Spinal cord (tissue), 10 donors: ENCODE results near the gene A1CF. TPM values are rescaled to one million over a fixed set of nuclear protein-coding genes. Genes with fewer than 3 reads are reported as not detected.

ENCODE experiments used
- DNase-seq, 6 donors: peaks; one replicate each; pipeline versions ENCODE4 v3.0.0 to v3.0.0-alpha.2; 2013 to 2015; ENCODE audit warnings: low spot score in 6 of 6, low read depth in 4 of 6
- H3K27ac ChIP-seq: one replicate; pipeline ENCODE4 v1.5.1; 2013; ENCODE audit warnings: low read depth, low read length, control low read depth
- H3K27me3 ChIP-seq: one replicate; pipeline ENCODE4 v1.6.1; 2013; ENCODE audit warnings: low read length; ENCODE audit not compliant: control insufficient read depth, insufficient read depth
- H3K36me3 ChIP-seq: one replicate; pipeline ENCODE4 v1.6.1; 2013; ENCODE audit warnings: low read length; ENCODE audit not compliant: control insufficient read depth, insufficient read depth
- H3K4me1 ChIP-seq: one replicate; pipeline ENCODE4 v1.6.1; 2013; ENCODE audit warnings: low read length; ENCODE audit not compliant: control insufficient read depth, insufficient read depth
- H3K4me3 ChIP-seq: one replicate; pipeline ENCODE4 v1.5.1; 2013; ENCODE audit warnings: low read depth, low read length, control low read depth
- H3K9me3 ChIP-seq: one replicate; pipeline ENCODE4 v1.6.1; 2013; ENCODE audit warnings: low read length; ENCODE audit not compliant: control insufficient read depth, insufficient read depth
- WGBS: methylation state at CpG from one replicate; pipeline ENCODE4 v1.1.5; 2013; ENCODE audit warnings: missing lambda C conversion rate; ENCODE audit not compliant: insufficient coverage; 5-methylcytosine and 5-hydroxymethylcytosine counted together
- polyA plus RNA-seq, 2 donors: library from polyadenylated mRNA; unstranded; fragments of 120-200 nt; gene quantifications; one replicate each; pipeline ENCODE4 v1.2.1, GENCODE V29; 2013; ENCODE audit not compliant: insufficient read length in 2 of 2
- total RNA-seq, 2 donors: library from RNA; depleted of rRNA in 1 of 2; stranded (reverse); fragments of 120-200 nt in 1 of 2; fragments of >200 nt in 1 of 2; gene quantifications; one replicate each; pipeline versions ENCODE4 v1.2.3 to v1.2.4, GENCODE V29; 2013 to 2014
- donor health status: healthy.

Gene A1CF
- total and polyA plus RNA-seq, 4 donors = 0.06 TPM; not detected in 3

DNA sequence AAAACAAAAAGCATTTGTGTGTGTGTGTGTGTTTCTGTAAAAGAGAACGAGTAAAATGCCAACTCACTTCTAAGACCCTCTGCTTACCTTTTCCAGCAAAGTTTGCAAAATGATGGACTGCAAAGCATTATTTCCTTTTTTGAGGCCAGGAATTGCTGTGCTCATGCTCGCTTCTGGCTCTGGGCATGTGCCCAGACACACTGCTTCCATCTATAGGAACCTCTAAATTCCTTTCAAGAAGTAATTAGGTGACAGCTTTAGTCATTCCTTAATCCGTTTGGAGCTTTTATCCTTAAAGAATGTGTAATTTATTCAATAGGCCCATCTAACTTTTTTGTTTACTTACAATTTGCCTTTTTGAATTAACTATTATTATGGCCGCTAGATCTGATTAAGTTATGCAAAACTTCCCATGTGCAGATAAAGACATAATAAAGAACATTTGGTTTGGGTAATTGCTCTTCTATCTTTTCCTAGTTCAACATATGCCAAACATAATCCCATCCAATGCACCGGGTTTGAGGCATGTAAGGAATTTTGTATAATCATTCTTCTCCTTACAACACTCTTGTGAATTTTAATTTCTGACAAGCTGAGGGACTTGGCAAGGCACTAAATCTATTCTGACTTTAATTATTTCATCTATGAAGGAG lies 34.7 kb downstream of the A1CF start:
- Histone ChIP-seq H3K9me3 (no peaks in the 10 kb centered on the region), H3K27ac (no peak overlapping the region), H3K4me3 (no peak overlapping the region), H3K4me1 (no peaks in the 10 kb centered on the region), H3K36me3 (no peaks in the 10 kb centered on the region), H3K27me3 (no peaks in the 10 kb centered on the region)
- DNase-seq = peak in 2 of 6 donors; percentile 2 to 15
- 40% methylated on average over 1 of the region's 5 CpGs for WGBS

- Histone ChIP-seq H3K27me3 (no peaks in the 10 kb centered on the region), H3K4me1 (no peaks in the 10 kb centered on the region), H3K36me3 (no peaks in the 10 kb centered on the region), H3K27ac (no peak overlapping the region), H3K9me3 (no peaks in the 10 kb centered on the region), H3K4me3 (no peak overlapping the region)
- 56% methylated on average over 1 of the region's 1 CpG for WGBS
- DNase-seq = no peak
These were observed 38.7 kb downstream of the A1CF start for GRCh38 chr10:50846753-50847152.

DNA sequence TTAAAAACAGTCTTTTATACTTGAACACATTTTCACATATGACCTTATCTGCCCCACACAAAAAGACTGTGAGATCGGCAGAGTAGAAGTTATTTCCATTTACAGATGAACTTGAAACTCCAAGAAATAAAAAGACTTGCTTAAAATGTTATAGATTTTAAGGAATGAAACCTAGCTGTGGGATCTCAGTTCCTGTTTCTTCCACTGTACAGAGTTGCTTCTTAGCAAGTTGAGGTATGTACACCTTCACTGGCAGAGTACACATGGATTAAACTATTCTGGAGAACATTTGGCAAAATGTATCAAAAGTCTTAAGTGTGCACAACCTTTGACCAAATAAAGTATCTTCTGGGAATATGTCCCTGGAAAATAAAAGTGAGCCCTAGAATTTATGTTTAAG lies 48.3 kb downstream of the A1CF start:
- H3K27ac ChIP-seq = no peak overlapping the region
- H3K9me3 ChIP-seq = no peaks in the 10 kb centered on the region
- no peaks in the 10 kb centered on the region for H3K27me3 ChIP-seq
- H3K4me1 ChIP-seq = no peaks in the 10 kb centered on the region
- no peak overlapping the region for H3K4me3 ChIP-seq
- no peak for DNase-seq
- no CpG with 5 or more reads among the region's 1 CpG for WGBS
- no peaks in the 10 kb centered on the region for H3K36me3 ChIP-seq

GRCh38 chr10:50832171-50832751 lies 53.2 kb downstream of the A1CF start:
- Histone ChIP-seq H3K27ac (no peak overlapping the region), H3K36me3 (no peaks in the 10 kb centered on the region), H3K4me1 (no peaks in the 10 kb centered on the region), H3K27me3 (no peaks in the 10 kb centered on the region), H3K9me3 (no peaks in the 10 kb centered on the region), H3K4me3 (no peak overlapping the region)
- no peak for DNase-seq
- WGBS = 50% methylated on average over 1 of the region's 3 CpGs

- Histone ChIP-seq H3K27ac (no peak overlapping the region), H3K4me3 (no peak overlapping the region), H3K27me3 (no peaks in the 10 kb centered on the region), H3K9me3 (no peaks in the 10 kb centered on the region), H3K4me1 (no peaks in the 10 kb centered on the region), H3K36me3 (no peaks in the 10 kb centered on the region)
- DNase-seq = no peak
- no CpG with 5 or more reads among the region's 1 CpG for WGBS
These were observed 55.4 kb downstream of the A1CF start for GRCh38 chr10:50830066-50830465.

DNA sequence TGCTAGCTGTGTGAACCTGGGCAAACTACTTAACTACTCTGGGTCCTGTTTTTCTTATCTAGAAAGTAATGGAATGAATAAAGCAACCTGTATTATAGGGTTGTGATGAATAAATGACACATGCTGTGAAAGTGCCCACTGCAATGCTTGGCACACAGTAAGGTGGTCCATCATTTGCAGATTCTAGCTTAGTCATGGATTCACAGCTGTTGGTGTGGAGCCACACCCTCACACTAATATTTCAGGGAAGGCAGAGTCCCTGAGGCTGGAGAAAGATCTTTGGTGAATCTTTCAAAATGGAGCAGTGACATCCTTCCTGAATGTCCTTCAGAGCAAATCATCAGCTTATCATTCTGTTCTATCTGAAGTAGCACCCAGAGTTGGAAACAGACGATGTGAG lies 60.6 kb downstream of the A1CF start:
- no peaks in the 10 kb centered on the region for H3K4me1 ChIP-seq
- no peaks in the 10 kb centered on the region for H3K9me3 ChIP-seq
- H3K4me3 ChIP-seq = no peak overlapping the region
- H3K36me3 ChIP-seq = no peaks in the 10 kb centered on the region
- no peaks in the 10 kb centered on the region for H3K27me3 ChIP-seq
- no CpG with 5 or more reads among the region's 1 CpG for WGBS
- no peak for DNase-seq
- H3K27ac ChIP-seq = no peak overlapping the region

GRCh38 chr10:50823789-50824188 lies 61.6 kb downstream of the A1CF start:
- DNase-seq = no peak
- Histone ChIP-seq H3K4me1 (no peaks in the 10 kb centered on the region), H3K27me3 (no peaks in the 10 kb centered on the region), H3K9me3 (no peaks in the 10 kb centered on the region), H3K4me3 (no peak overlapping the region), H3K36me3 (no peaks in the 10 kb centered on the region), H3K27ac (no peak overlapping the region)
- WGBS = 70% methylated on average over 2 of the region's 4 CpGs

DNA sequence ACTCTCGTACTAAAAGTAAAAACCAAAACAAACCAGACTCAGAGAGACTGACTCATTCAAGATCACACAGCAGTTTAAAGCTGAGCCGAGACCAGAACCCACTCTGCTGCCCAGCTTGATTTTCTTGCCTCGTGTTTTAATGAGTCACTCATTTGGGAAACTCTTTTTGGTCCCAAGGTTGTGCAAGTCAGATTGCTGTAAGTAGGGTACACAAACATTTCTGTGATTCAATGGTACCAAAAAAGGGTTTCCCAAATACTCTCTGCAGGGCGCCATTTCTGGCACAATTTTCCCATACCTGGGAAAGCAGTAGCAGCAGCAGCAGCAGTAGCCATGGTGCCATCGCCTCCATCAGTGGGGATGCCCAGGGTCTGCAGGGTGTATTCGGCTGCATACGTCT lies 75.8 kb downstream of the A1CF start:
- Histone ChIP-seq H3K4me1 (no peaks in the 10 kb centered on the region), H3K36me3 (no peaks in the 10 kb centered on the region), H3K27me3 (no peaks in the 10 kb centered on the region), H3K9me3 (no peaks in the 10 kb centered on the region), H3K27ac (no peak overlapping the region), H3K4me3 (no peak overlapping the region)
- WGBS = 90% methylated on average over 6 of the region's 7 CpGs
- DNase-seq = no peak

- H3K4me1 ChIP-seq = no peaks in the 10 kb centered on the region
- no peak overlapping the region for H3K4me3 ChIP-seq
- no peak overlapping the region for H3K27ac ChIP-seq
- no peaks in the 10 kb centered on the region for H3K27me3 ChIP-seq
- H3K36me3 ChIP-seq = no peaks in the 10 kb centered on the region
- 0% methylated on average over 1 of the region's 1 CpG for WGBS
- H3K9me3 ChIP-seq = no peaks in the 10 kb centered on the region
- peak in 2 of 6 donors; percentile 20 to 31 for DNase-seq
These were observed 77.3 kb downstream of the A1CF start for GRCh38 chr10:50807851-50808776.
